Spinal cord (tissue), 10 donors: Measurements from ENCODE around the gene PDE9A. TPM values are rescaled to one million over a fixed set of nuclear protein-coding genes. Genes with fewer than 3 reads are reported as not detected.
"Not testable (repeated sequence)": the region's sequence is repeated elsewhere in the genome, so short reads cannot be mapped to it uniquely, and the experiment has no call there.

Experiments used
- DNase-seq, 6 donors: peaks; one replicate each; pipeline versions ENCODE4 v3.0.0 to v3.0.0-alpha.2; 2013 to 2015; ENCODE audit warnings: low spot score in 6 of 6, low read depth in 4 of 6
- H3K27ac ChIP-seq: one replicate; pipeline ENCODE4 v1.5.1; 2013; ENCODE audit warnings: low read depth, low read length, control low read depth
- H3K27me3 ChIP-seq: one replicate; pipeline ENCODE4 v1.6.1; 2013; ENCODE audit warnings: low read length; ENCODE audit not compliant: control insufficient read depth, insufficient read depth
- H3K36me3 ChIP-seq: one replicate; pipeline ENCODE4 v1.6.1; 2013; ENCODE audit warnings: low read length; ENCODE audit not compliant: control insufficient read depth, insufficient read depth
- H3K4me1 ChIP-seq: one replicate; pipeline ENCODE4 v1.6.1; 2013; ENCODE audit warnings: low read length; ENCODE audit not compliant: control insufficient read depth, insufficient read depth
- H3K4me3 ChIP-seq: one replicate; pipeline ENCODE4 v1.5.1; 2013; ENCODE audit warnings: low read depth, low read length, control low read depth
- H3K9me3 ChIP-seq: one replicate; pipeline ENCODE4 v1.6.1; 2013; ENCODE audit warnings: low read length; ENCODE audit not compliant: control insufficient read depth, insufficient read depth
- WGBS: methylation state at CpG from one replicate; pipeline ENCODE4 v1.1.5; 2013; ENCODE audit warnings: missing lambda C conversion rate; ENCODE audit not compliant: insufficient coverage; 5-methylcytosine and 5-hydroxymethylcytosine counted together
- polyA plus RNA-seq, 2 donors: library from polyadenylated mRNA; unstranded; fragments of 120-200 nt; gene quantifications; one replicate each; pipeline ENCODE4 v1.2.1, GENCODE V29; 2013; ENCODE audit not compliant: insufficient read length in 2 of 2
- total RNA-seq, 2 donors: library from RNA; depleted of rRNA in 1 of 2; stranded (reverse); fragments of 120-200 nt in 1 of 2; fragments of >200 nt in 1 of 2; gene quantifications; one replicate each; pipeline versions ENCODE4 v1.2.3 to v1.2.4, GENCODE V29; 2013 to 2014
- donor health status: healthy.

Gene PDE9A
- total and polyA plus RNA-seq, 4 donors: 13.4 to 44.2 (median 28.1) TPM

GRCh38 chr21:42716074-42716473 is 62.7 kb downstream of the PDE9A start:
- H3K27me3 ChIP-seq: no peaks in the 10 kb centered on the region
- WGBS: 77% methylated on average over 2 of the region's 3 CpGs

GRCh38 chr21:42720484-42720883 is 67.1 kb downstream of the PDE9A start:
- H3K4me1 ChIP-seq, H3K27me3 ChIP-seq, DNase-seq, H3K4me3 ChIP-seq, H3K9me3 ChIP-seq, H3K27ac ChIP-seq: not testable (repeated sequence)
- 96% methylated on average over 8 of the region's 12 CpGs for WGBS
- H3K36me3 ChIP-seq: peaks cover 27% of the 10 kb centered on the region

More at GRCh38 chr21:42716074-42716473, 62.7 kb downstream of the PDE9A start:
- Histone ChIP-seq H3K9me3 (no peaks in the 10 kb centered on the region), H3K36me3 (peaks cover 11% of the 10 kb centered on the region), H3K4me3 (no peak overlapping the region), H3K27ac (no peak overlapping the region), H3K4me1 (peaks cover 4% of the 10 kb centered on the region)
- DNase-seq: peak in 1 of 6 donors; percentile 8

GRCh38 chr21:42721341-42721824 is 68.0 kb downstream of the PDE9A start:
- no peaks in the 10 kb centered on the region for H3K27me3 ChIP-seq
- peaks cover 27% of the 10 kb centered on the region for H3K36me3 ChIP-seq
- DNase-seq: no peak
- no peak overlapping the region for H3K4me3 ChIP-seq
- H3K4me1 ChIP-seq: peaks cover 4% of the 10 kb centered on the region
- H3K9me3 ChIP-seq: no peaks in the 10 kb centered on the region
- no peak overlapping the region for H3K27ac ChIP-seq
- WGBS: 49% methylated on average over 5 of the region's 6 CpGs

- no peaks in the 10 kb centered on the region for H3K27me3 ChIP-seq
- no peak overlapping the region for H3K4me3 ChIP-seq
- no peak overlapping the region for H3K27ac ChIP-seq
- peaks cover 27% of the 10 kb centered on the region for H3K36me3 ChIP-seq
- DNase-seq: no peak
- peaks cover 4% of the 10 kb centered on the region for H3K4me1 ChIP-seq
- 91% methylated on average over 9 of the region's 11 CpGs for WGBS
- no peaks in the 10 kb centered on the region for H3K9me3 ChIP-seq
Observed at GRCh38 chr21:42722153-42722552, 68.7 kb downstream of the PDE9A start.

GRCh38 chr21:42722808-42723473 is 69.5 kb downstream of the PDE9A start:
- Histone ChIP-seq H3K4me1 (peaks cover 4% of the 10 kb centered on the region), H3K36me3 (peaks cover 27% of the 10 kb centered on the region), H3K4me3 (no peak overlapping the region), H3K9me3 (no peaks in the 10 kb centered on the region), H3K27me3 (no peaks in the 10 kb centered on the region), H3K27ac (no peak overlapping the region)
- WGBS: 91% methylated on average over 10 of the region's 10 CpGs
- no peak for DNase-seq

GRCh38 chr21:42724226-42724920 is 71.0 kb downstream of the PDE9A start:
- Histone ChIP-seq H3K4me1 (peaks cover 4% of the 10 kb centered on the region), H3K36me3 (peaks cover 27% of the 10 kb centered on the region), H3K27ac (no peak overlapping the region), H3K4me3 (no peak overlapping the region), H3K9me3 (no peaks in the 10 kb centered on the region), H3K27me3 (no peaks in the 10 kb centered on the region)
- DNase-seq: no peak
- WGBS: 88% methylated on average over 12 of the region's 12 CpGs

- H3K9me3 ChIP-seq: no peaks in the 10 kb centered on the region
- H3K36me3 ChIP-seq: peaks cover 21% of the 10 kb centered on the region
- no peak overlapping the region for H3K27ac ChIP-seq
- H3K27me3 ChIP-seq: no peaks in the 10 kb centered on the region
- no peak overlapping the region for H3K4me3 ChIP-seq
- DNase-seq: no peak
- WGBS: over 99% methylated on average over 11 of the region's 15 CpGs
- peaks cover 4% of the 10 kb centered on the region for H3K4me1 ChIP-seq
Observed at GRCh38 chr21:42725416-42725930, 72.1 kb downstream of the PDE9A start.

GRCh38 chr21:42731264-42732032 is 78.0 kb downstream of the PDE9A start:
- peaks cover 5% of the 10 kb centered on the region for H3K4me1 ChIP-seq
- 84% methylated on average over 19 of the region's 19 CpGs for WGBS
- no peaks in the 10 kb centered on the region for H3K9me3 ChIP-seq
- H3K27ac ChIP-seq: no peak overlapping the region
- H3K4me3 ChIP-seq: no peak overlapping the region
- DNase-seq: no peak
- peaks cover 37% of the 10 kb centered on the region for H3K36me3 ChIP-seq
- no peaks in the 10 kb centered on the region for H3K27me3 ChIP-seq

- Histone ChIP-seq H3K9me3 (no peaks in the 10 kb centered on the region), H3K27me3 (no peaks in the 10 kb centered on the region), H3K27ac (no peak overlapping the region), H3K4me3 (no peak overlapping the region), H3K36me3 (peaks cover 43% of the 10 kb centered on the region), H3K4me1 (peaks cover 10% of the 10 kb centered on the region)
- WGBS: 88% methylated on average over 8 of the region's 12 CpGs
- no peak for DNase-seq
Observed at GRCh38 chr21:42732033-42732410, 78.6 kb downstream of the PDE9A start.
